HG02840 (cell line): ENCODE measurements around the gene ZNF208.
"Not testable (repeated sequence)": the region's sequence is repeated elsewhere in the genome, so short reads cannot be mapped to it uniquely, and the experiment has no call there.

Source experiments
- ATAC-seq: cut with Tn5 transposase; IDR thresholded peaks from one replicate; pipeline ENCODE4 v1.9.1; 2021; ENCODE audit warnings: mild to moderate bottlenecking, moderate library complexity, moderate number of reproducible peaks; ENCODE audit not compliant: unreplicated experiment, low FRiP score

The ZNF208 gene

GRCh38 chr19:22010437-22011143, at the start of gene ZNF208:
ZNF208 (minus strand) TSS chr19:22010943; CDS start chr19:22010794, 149 bp downstream.
- not testable (repeated sequence) for ATAC-seq

- ATAC-seq, result no peak
Observed at GRCh38 chr19:22052644-22053013, 41.9 kb upstream of the ZNF208 start.

GRCh38 chr19:22041151-22041550, 30.4 kb upstream of the ZNF208 start:
- not testable (repeated sequence) for ATAC-seq

GRCh38 chr19:22030680-22031079, 19.9 kb upstream of the ZNF208 start:
- ATAC-seq, result no peak

DNA sequence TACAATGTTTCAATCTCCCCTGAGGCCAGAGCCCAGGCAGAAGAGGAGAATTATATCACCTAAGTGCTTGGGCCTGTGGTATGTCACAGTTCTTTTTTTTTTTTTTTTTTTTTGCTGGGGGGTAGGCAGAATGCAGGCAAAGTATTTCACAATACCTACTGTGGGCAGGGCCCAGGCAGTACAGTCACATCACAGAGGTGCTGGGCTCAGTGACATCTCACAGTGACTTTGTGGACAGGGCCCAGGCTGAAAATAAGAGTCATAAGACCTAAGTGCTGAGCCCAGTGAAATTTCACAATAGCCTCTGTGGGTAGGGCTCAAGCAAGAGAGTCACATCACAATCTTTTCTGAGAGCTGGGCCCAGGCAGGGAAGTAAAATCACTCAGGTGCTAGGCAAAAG, 15.9 kb upstream of the ZNF208 start:
- no peak for ATAC-seq

GRCh38 chr19:22025539-22025938, 14.8 kb upstream of the ZNF208 start:
- not testable (repeated sequence) for ATAC-seq

GRCh38 chr19:21970466-21970865, 40.3 kb downstream of the ZNF208 start:
- ATAC-seq, result no peak

- ATAC-seq, result no peak
Observed at GRCh38 chr19:21947775-21948174, 63.0 kb downstream of the ZNF208 start.

GRCh38 chr19:21940684-21941083, 70.1 kb downstream of the ZNF208 start:
- ATAC-seq, result no peak

DNA sequence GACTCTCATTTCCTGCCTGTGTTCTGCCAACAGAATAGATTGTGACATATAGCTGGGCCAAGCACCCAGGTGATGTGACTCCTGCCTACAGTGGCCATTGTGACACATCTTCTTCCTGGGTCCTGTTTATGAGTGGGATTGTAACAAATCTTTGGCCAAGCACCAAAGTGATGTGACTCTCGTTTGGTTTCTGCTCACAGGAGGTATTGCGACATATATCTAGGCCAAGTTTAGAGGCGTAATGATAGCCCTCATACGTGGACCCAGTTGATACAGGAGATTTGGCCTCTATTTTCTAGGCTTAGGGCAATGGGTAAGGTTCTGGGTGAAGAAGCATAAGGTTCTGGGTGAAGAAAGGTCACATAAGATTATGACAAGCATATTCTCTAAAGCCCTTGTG, 76.2 kb downstream of the ZNF208 start:
- no peak for ATAC-seq

- no peak for ATAC-seq
Observed at GRCh38 chr19:21934131-21934530, 76.6 kb downstream of the ZNF208 start.

DNA sequence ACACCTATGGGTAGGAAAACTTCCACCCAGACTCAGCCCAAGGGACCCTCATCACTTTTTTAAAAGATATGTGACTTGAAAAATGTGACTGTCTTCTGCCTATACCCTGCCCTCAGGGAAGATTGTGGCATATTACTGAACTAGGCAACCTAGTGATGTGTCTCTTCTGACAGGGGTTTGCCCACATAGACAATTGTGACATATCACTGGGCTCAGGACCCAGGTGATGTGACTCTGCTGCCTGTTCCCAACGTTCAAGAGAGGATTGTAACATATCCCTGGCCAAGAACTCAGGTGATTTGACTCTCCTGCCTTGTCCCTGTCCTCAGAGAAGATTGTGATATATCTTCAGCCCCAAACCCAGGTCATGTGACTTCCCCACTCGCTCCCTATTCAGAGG, 88.5 kb downstream of the ZNF208 start:
- ATAC-seq, result no peak

DNA sequence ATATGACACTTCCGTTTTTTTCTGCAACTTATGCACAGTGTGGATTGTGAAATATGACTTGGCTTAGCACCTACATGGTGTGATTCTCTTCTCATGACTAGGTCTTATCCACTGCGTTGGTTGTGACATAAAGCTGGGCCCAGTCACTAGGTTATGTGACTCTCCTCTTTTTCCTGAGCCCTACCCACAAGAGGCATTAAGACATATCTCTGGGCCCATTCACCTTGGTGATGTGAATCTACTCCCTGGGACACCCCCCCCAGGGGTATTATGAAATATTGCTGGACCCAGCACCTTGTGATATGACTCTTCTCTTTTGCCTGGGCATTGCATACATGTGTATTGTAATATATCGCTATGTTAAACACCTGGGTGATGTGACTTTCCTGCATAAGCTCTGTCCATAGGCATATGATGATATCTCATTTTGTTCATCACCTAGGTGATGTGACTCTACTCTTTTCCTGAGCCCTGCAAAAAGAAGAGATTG, 89.0 kb downstream of the ZNF208 start:
- ATAC-seq, result no peak

- ATAC-seq, result no peak
Observed at GRCh38 chr19:21915411-21915810, 95.3 kb downstream of the ZNF208 start.

GRCh38 chr19:21912654-21913053, 98.1 kb downstream of the ZNF208 start:
- no peak for ATAC-seq

GRCh38 chr19:21910318-21910717, 100.4 kb downstream of the ZNF208 start:
- no peak for ATAC-seq

DNA sequence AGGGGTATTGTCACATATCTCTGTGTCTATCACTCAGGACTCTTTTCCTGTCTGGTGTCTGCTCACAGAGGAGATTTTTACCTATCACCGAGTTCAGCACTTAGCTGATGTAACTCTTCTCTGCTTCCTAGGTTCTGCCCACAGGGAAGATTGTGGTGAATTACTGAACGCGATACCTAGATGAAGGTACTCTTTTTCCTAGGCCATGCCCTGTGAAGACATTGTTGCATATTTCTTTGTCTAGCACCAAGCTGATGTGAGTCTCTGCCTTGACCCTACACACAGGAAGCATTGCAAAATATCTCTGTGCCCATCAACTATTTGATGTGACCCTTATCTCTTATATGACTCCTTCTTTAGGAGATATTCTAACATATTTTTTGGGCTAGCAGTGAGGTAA, 102.7 kb downstream of the ZNF208 start:
- ATAC-seq, result no peak

DNA sequence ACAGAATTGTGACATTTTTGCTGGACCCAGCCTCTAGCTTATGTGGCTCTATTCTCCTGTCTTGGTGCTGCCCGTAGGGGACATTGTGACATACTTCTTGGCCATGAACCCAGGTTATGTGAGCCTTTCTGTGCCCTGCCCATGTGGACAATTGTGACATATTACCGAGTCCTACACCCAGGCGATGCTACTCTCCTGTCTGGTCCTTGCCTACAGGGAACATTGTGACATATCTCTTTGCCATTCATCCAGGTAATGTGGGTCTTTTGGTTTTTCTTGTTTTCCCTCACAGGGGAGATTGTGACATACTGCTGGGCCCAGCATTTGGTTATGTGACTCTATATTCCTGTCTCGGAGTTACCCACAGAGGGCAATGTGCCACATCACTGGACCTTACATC, 103.2 kb downstream of the ZNF208 start:
- no peak for ATAC-seq

DNA sequence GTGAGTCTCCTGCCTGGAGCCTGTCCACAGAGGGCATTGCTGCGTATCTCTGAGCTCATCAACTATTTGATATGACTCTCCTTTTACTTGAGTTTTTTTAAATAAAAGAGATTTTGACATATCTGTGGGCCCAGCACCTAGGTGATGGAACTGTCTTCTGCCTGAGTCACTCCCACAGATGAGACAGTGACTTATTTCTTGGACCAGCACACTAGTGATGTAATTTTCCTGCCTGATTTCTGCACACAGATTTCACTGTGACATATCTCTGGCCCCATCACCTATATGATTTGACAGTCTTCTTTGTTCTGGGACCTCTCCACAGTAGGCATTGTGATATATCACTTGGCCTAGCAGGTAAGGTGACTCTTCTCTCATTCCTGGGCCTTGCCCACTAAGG, 108.2 kb downstream of the ZNF208 start:
- no peak for ATAC-seq

GRCh38 chr19:21901861-21902260, 108.9 kb downstream of the ZNF208 start:
- no peak for ATAC-seq

GRCh38 chr19:21900401-21900800, 110.3 kb downstream of the ZNF208 start:
- ATAC-seq, result no peak

GRCh38 chr19:21891086-21891485, 119.7 kb downstream of the ZNF208 start:
- no peak for ATAC-seq

DNA sequence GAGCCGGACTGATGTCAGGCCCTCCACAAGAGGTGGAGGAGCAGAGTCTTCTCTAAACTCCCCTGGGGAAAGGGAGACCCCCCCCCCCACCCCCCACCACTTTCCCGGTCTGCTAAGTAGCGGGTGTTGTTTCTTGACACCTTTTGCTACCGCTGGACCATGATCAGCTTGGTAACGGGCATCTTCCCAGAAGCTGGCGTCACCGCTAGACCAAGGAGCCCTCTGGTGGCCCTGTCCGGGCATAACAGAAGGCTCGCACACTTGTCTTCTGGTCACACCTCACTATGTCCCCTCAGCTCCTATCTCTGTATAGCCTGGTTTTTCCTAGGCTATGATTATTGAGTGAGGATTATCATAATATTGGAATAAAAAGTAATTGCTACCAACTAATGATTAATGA, 120.7 kb downstream of the ZNF208 start:
- not testable (repeated sequence) for ATAC-seq
